Mesothelial cell of epicardium (in vitro differentiated cells): ENCODE measurements around the gene RCL1. TPM values are rescaled to one million over a fixed set of nuclear protein-coding genes. Genes with fewer than 3 reads are reported as not detected.
"Not testable (repeated sequence)": the region's sequence is repeated elsewhere in the genome, so short reads cannot be mapped to it uniquely, and the experiment has no call there.

Experiments
- DNase-seq, 2 experiments: peaks; one replicate each; pipeline ENCODE4 v3.0.0; 2021; ENCODE audit warnings: low spot score in 2 of 2; ENCODE audit not compliant: unreplicated experiment in 2 of 2
- H3K27ac Mint-ChIP-seq: 2 replicates; pipeline ENCODE4 v1.8.0; 2021; ENCODE audit warnings: mixed read lengths
- H3K27me3 Mint-ChIP-seq: 2 replicates; pipeline ENCODE4 v1.8.0; 2021; ENCODE audit warnings: low read depth, mixed read lengths
- H3K36me3 Mint-ChIP-seq: 2 replicates; pipeline ENCODE4 v1.8.0; 2021; ENCODE audit warnings: mixed read lengths
- H3K4me1 Mint-ChIP-seq: 2 replicates; pipeline ENCODE4 v1.8.0; 2021; ENCODE audit warnings: mixed read lengths
- H3K4me3 Mint-ChIP-seq: 2 replicates; pipeline ENCODE4 v1.8.0; 2021; ENCODE audit warnings: mild to moderate bottlenecking, moderate library complexity, mixed read lengths
- H3K9me3 Mint-ChIP-seq: 2 replicates; pipeline ENCODE4 v1.8.0; 2021; ENCODE audit warnings: mixed read lengths
- total RNA-seq: library from RNA; stranded (reverse); gene quantifications from 3 replicates; pipeline ENCODE4 v1.2.1, GENCODE V29; 2021
- TF ChIP-seq, protein P1 (sequence below): fragments of 200-600 bp; sonication (generic); IDR thresholded peaks from one replicate; pipeline ENCODE4 v1.5.0; 2021; ENCODE audit warnings: antibody characterized with exemption; ENCODE audit not compliant: unreplicated experiment

Gene RCL1
- total RNA-seq, 1 donor from 2014 or later: 21.2 TPM

DNA sequence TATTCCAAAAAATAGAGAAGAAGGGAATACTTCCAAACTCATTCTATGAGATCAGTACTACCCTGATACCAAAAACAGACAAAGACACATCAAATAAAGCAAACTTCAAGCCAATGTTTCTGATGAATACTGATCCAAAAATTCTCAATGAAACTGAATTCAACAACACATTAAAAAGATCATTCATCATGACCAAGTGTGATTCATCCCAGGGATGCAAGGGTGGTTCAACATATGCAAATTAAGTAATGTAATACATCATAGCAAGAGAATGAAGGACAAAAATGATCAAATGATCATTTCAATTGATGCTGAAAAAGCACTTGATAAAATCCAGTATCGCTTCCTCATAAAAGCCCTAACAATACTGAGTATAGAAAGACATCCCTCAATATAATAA is 4.9 kb upstream of the RCL1 start:
- H3K36me3 Mint-ChIP-seq: no peaks in the 10 kb centered on the region
- peaks cover 5% of the 10 kb centered on the region for H3K4me1 Mint-ChIP-seq
- no peaks in the 10 kb centered on the region for H3K9me3 Mint-ChIP-seq
- no peak overlapping the region for H3K4me3 Mint-ChIP-seq
- TF ChIP-seq, protein P1, sequence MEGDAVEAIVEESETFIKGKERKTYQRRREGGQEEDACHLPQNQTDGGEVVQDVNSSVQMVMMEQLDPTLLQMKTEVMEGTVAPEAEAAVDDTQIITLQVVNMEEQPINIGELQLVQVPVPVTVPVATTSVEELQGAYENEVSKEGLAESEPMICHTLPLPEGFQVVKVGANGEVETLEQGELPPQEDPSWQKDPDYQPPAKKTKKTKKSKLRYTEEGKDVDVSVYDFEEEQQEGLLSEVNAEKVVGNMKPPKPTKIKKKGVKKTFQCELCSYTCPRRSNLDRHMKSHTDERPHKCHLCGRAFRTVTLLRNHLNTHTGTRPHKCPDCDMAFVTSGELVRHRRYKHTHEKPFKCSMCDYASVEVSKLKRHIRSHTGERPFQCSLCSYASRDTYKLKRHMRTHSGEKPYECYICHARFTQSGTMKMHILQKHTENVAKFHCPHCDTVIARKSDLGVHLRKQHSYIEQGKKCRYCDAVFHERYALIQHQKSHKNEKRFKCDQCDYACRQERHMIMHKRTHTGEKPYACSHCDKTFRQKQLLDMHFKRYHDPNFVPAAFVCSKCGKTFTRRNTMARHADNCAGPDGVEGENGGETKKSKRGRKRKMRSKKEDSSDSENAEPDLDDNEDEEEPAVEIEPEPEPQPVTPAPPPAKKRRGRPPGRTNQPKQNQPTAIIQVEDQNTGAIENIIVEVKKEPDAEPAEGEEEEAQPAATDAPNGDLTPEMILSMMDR: no peak
- peaks cover 1% of the 10 kb centered on the region for H3K27me3 Mint-ChIP-seq
- no peak for DNase-seq
- H3K27ac Mint-ChIP-seq: no peak overlapping the region

DNA sequence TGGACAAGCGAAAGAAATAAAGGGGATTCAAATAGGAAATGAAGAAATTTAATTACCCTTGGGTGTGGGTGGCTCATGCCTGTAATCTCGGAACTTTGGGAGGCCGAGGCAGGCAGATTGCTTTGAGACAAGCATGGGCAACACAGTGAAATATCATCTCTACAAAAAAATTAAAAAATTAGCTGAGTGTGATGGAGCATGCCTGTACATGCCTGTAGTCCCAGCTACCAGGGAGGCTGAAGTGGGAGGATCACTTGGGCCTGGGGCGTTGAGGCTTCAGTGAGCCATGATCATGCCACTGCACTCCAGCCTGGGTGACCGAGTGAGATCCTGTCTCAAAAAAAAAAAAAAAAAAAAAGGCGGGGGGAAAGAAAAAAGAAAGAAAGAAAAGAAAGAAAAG is 4.0 kb upstream of the RCL1 start:
- DNase-seq: no peak
- Mint-ChIP-seq H3K36me3 (no peaks in the 10 kb centered on the region), H3K4me3 (no peak overlapping the region), H3K4me1 (peaks cover 5% of the 10 kb centered on the region), H3K27ac (no peak overlapping the region), H3K27me3 (peaks cover 1% of the 10 kb centered on the region), H3K9me3 (no peaks in the 10 kb centered on the region)
- TF ChIP-seq, protein P1: no peak

DNA sequence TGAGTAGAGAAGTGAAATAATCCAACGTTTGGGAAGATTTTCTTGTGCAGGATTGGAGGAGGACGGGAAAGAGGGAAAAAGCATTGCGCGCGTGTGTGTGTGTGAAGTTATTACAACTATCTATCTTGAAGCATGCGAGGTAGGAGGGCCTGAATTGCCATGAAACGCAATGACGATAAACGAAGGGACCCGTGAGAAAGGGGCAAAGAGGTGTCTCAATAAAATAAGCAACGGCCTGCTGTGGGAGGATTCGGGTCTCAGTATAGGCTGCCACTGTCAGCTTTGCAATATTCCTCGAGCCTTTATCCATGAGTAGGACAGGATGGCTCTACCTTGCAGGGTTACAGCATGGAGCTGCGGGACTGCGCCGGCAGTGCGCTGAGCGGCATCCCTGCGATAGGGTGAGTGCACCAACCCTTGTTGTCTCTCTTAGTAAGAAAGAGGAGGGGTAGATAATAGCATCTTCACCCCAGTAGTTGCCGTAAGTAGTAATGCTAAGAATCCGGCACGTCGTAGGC is 631 bp upstream of the RCL1 start:
- TF ChIP-seq, protein P1: no peak
- no peaks in the 10 kb centered on the region for H3K36me3 Mint-ChIP-seq
- H3K9me3 Mint-ChIP-seq: no peaks in the 10 kb centered on the region
- peak in 1 of 2 experiments; percentile 39 for DNase-seq
- H3K27me3 Mint-ChIP-seq: peaks cover 1% of the 10 kb centered on the region
- H3K4me1 Mint-ChIP-seq: peaks cover 16% of the 10 kb centered on the region
- H3K4me3 Mint-ChIP-seq: peak overlapping the region; percentile 99
- peak overlapping the region; percentile 57 for H3K27ac Mint-ChIP-seq

DNA sequence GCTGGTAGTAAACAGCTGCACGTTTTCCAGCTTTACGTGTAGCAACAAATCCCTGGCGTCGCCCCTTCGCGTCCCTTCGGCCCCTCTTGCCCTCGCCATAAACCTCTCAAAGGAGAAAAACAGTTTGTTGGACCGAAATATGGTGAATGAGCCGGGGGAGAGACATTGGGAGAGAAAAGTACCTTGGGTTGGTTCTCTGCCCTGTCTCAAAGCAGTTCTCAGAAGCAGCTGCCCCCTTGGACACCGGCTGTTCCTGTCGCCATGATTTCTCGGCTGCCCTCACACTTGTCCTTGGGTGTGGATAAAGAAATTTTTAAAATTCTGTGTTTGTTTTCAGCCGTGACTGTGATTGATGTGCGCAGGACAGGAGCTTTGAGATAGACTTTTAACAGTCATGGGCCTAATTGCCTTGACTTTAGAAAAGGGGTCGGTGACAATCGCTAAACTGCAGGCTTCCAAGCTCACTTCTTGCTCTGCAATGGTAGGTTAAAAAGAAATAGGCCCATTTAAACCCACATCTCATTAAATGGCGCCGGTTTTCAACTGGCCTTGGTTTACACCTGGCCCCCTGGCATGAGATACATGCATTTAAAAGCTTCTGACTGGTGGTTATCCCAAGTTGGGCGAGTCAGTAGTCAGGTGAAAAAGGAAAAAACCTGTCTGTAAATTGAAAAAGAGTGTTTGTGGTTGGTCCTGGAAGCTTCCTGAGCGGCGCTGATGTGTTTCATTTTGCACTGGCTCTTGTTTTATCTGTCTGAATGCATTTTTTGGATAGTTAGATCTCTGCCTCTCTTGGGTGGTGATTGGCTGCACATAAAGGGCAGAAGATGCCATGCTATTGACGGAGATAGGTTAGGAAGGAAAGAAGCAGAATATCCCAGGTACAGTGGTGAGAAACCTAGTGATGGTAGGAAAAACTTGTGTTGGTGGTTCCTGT is 983 bp downstream of the RCL1 start:
- Mint-ChIP-seq H3K4me3 (peak overlapping the region; percentile 99), H3K36me3 (no peaks in the 10 kb centered on the region), H3K4me1 (peaks cover 25% of the 10 kb centered on the region), H3K27ac (peak overlapping the region; percentile 67), H3K27me3 (no peaks in the 10 kb centered on the region), H3K9me3 (no peaks in the 10 kb centered on the region)
- TF ChIP-seq, protein P1: no peak
- DNase-seq: no peak

DNA sequence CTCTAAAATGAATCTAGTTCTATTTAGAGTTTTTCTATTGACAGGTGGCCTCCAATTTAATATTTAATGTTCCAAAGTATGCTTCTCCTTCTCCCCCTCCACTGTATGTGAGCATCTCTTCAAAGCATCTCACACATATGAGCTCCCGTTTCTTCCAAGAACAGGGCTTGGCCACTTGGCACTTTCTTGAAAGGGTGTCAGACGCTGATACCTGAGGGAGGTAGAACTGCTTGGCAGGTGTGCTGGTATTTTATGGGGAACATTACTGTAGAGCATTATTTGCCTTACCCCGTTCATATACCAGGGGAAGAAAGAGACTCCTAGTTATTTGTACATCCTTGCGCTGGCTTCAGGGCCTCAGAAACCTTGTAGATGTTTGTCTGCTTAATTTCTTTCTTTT is 1.9 kb downstream of the RCL1 start:
- H3K4me1 Mint-ChIP-seq: peaks cover 31% of the 10 kb centered on the region
- no peaks in the 10 kb centered on the region for H3K36me3 Mint-ChIP-seq
- TF ChIP-seq, protein P1: no peak
- no peak overlapping the region for H3K27ac Mint-ChIP-seq
- H3K9me3 Mint-ChIP-seq: no peaks in the 10 kb centered on the region
- H3K27me3 Mint-ChIP-seq: no peaks in the 10 kb centered on the region
- H3K4me3 Mint-ChIP-seq: peak overlapping the region; percentile 2
- no peak for DNase-seq

DNA sequence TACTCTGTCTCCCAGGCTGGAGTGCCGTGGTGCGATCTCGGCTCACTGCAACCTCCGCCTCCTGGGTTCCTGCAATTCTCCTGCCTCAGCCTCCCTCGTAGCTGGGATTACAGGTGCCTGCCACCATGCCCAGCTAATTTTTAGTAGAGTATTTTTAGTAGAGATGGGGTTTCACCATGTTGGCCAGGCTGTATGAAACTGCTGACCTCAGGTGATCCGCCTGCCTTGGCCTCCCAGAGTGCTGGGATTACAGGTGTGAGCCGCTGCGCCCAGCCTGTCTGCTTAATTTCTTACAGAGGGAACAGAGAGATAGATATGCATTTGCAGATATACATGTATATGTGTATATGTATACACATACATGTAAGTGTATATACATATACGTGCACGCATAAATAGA is 2.4 kb downstream of the RCL1 start:
- not testable (repeated sequence) for DNase-seq, H3K27me3 Mint-ChIP-seq, H3K36me3 Mint-ChIP-seq, H3K9me3 Mint-ChIP-seq, H3K27ac Mint-ChIP-seq
- Mint-ChIP-seq H3K4me3 (peak overlapping the region; percentile 2), H3K4me1 (peaks cover 31% of the 10 kb centered on the region)
